ENCODE data around the gene TTC34.

TTC34 gene, protein sequence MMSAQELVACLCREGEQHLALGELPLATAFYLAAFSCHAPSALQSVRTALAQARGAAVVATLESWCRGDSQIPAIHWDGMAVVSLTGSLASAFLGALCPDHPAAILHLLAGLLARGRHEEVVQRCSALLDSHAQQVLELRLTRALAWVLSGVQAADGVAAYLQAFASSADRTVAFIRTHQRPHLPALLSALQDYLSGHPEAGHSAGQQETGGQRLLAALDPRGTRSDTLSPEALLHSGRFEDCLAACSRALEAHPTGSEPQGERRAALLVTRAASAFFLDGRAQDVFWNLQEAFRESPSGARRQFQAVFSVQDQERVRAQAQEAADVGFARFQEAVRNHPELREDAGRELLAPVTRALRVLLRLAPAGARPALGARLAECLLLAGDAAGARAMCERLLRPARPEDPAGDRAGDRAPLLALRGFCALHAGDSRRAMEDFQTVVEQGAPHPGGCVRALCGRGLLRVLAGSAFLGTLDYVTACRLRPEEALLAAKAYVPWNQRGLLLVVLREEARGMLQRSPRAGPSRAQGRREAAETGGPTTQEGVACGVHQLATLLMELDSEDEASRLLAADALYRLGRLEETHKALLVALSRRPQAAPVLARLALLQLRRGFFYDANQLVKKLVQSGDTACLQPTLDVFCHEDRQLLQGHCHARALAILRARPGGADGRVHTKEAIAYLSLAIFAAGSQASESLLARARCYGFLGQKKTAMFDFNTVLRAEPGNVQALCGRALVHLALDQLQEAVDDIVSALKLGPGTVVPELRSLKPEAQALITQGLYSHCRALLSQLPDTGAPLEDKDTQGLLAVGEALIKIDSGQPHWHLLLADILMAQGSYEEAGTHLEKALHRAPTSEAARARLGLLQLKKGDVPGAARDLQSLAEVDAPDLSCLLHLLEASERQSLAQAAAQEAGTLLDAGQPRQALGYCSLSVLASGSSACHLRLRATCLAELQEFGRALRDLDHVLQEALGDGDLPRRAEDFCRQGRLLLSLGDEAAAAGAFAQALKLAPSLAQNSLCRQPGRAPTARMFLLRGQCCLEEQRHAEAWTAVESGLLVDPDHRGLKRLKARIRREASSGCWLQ

DNA sequence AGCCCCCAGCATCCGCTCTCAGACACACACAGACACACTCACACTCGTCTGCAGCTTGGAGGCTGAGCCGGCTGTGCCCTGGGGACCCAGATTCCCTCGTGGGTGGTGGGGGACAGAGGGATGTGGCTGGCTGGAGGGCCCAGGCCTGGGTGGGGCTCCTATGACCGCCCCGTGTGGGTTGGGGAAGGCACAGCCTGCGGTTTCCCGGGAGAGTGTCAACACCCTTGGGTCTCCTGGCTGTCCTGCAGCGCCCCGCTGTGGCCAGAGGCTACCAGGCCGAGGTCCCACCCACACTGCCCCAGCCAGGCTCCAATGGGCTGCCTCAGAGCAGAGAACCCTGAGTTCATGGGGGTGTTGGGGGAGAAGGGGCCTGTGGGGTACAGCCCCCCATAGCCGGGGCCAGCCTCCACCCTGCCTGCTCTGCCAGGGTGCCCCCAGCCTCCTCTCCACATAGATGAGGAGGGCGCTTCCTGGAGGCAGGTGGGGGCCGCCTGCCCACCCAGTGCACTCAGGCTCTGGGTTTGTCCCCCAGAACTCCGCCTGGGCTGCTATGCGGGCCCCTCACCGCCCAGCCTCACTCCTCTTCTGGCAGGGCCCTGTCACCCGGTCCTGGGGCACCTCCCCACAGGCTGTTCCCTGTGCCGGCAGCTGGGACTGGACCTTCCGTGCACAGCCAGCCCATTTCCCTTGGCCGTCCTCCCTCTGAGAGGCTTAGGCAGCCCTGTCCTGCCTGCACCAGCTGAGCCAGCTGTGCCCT lies at the start of gene TTC34:
TTC34 (minus strand) TSS at position 159 of the 757 bp plus-strand sequence. CDS start 866 bp downstream, outside the sequence.
- peak; percentile 41 to 49 for DNase-seq

GRCh38 chr1:2850502-2850901 lies 49.0 kb upstream of the TTC34 start:
- DNase-seq, result no peak

DNA sequence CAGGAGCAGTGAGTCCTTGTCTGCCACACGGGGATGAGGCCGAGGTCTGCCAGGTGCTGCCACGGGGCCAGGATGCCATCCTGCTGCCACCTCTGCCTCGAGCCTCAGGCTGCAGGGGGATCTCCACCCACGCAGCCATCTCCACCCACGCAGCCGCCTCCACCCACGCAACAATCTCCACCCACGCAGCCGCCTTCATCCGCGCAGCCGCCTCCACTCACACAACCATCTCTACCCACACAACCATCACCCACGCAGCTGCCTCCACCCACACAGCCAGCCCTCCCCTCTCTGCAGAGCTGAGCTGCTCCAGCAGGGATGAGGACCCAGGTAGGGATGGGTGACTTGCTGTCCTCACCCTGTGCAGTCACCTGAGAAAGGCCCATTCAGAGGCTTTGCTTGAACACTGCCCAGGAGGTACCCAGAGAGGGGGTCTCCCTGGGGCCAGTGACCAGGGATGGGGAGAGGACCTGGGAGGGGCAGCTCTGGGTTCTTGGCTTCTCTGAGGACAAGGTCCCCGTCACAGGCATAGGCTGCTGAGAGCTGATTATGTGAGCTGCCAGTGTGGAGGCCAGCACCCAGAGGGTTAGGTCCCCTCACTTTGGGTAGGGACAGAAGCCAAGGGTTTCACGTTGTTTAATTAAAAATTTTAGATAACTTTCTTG lies 46.6 kb upstream of the TTC34 start:
- no peak for DNase-seq

GRCh38 chr1:2847086-2847985 lies 45.8 kb upstream of the TTC34 start:
- DNase-seq, result no peak

DNA sequence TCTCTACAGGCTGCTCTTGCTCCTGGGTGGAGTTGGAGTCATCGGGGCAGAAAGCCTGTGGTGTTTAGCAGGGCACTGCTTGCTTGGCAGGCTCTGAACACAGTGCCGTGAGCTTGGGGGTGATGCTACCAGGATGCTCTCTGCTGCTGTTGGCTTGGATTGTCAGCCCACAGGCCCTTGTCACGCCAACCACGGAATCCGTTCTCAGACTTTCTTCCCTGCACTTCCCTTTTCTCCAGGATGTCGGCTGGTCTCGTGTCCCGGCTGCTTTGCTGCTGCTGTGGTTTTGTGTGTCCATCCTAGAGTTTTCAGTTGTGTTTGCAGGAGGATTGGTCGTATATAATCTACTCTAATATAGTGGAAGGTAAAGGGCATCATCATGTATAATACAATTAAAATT lies 44.4 kb upstream of the TTC34 start:
- DNase-seq, result no peak

DNA sequence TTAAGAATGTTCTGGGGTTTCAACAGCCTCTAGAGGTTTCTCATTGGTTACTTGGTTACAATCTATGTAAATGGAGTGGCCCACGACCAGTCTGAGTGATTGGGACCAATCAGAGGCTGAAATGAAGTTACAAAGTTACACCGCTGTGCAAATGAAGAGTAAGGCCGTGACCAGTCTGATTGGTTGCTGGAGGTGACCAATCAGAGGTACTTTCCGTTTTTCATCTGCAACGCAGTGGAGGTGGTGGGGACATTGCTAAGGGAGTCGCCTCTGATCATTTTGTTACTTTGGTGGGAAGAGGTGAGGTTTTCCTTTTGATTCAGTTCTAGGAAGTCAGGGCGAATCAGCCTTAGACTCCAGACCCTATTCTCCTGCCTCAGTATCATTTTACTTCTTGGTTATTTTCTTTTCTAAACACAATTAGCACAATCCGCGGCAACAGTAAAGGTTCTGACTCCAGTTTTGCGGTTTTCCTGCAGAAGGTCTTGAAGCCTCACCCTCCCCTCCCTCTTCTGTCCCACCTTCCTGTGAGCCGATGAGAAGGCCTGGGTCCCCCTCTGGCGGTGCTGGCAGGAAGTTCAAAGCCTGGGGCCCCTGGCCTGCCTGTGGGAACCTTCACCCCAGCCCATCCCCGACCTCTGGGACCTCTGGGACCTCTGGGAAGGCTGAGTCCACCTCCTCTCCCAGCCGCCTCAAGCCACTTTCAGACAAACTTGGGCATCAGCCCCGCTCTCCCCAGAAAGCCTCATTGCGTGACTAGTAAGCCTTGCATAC lies 38.7 kb upstream of the TTC34 start:
- DNase-seq, result peak; percentile 73 to 74

GRCh38 chr1:2837823-2838222 lies 36.3 kb upstream of the TTC34 start:
- no peak for DNase-seq

GRCh38 chr1:2837316-2837715 lies 35.8 kb upstream of the TTC34 start:
- no peak for DNase-seq

DNA sequence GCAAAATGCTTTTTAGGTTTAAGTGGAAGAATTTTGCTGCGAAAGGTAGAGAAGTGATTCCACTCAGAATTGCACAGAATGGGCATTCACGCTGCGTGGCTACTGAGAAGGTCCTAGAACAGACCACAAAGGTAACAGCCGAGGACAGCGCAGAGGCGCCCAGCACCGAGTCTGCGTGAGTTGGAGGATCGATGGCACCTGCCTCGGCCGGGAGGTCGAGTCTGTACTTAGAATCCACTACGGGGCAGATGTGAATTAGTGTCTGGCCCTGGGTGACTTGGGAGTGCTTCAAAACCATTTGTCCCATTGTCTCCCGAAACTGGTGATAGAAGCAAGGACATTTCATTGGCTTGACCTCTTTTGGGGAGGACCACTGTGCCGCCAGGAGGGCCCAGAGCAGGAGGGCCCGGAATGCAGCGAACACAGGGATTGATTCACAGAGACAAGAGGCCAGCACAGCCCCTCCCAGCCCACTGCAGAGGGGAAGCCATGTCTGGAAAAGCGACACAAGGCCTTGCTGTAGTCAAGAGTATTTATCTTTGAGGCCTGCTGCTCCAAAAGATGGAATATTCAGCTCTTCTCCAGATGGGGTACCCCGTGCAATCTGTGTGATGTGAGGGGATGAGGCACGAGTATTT lies 35.0 kb upstream of the TTC34 start:
- DNase-seq, result no peak

DNA sequence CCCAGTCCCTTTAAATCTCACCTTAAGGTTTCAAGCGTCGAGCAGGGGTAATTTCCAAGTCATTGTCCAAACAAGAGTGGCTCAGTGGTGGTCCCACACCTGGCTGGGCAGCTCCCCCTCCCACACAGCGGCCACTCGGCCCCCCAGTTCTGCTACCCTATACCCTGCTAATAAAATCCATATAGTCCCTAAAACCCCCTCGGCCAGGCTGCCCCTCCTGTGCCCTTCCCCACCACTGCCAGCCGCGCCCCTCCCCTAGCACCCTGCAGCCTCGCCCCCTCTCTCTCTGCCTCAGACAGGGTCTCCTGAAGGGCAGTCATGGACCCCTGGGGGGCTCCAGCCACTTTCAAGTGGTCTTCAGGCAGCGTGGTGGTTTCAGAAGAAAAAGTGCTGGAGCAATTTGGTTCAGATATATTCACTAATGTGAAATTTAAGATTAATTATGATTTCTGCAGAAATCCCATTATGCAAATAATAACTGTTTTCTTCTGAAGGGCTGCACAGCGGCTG lies 34.2 kb upstream of the TTC34 start:
- no peak for DNase-seq

DNA sequence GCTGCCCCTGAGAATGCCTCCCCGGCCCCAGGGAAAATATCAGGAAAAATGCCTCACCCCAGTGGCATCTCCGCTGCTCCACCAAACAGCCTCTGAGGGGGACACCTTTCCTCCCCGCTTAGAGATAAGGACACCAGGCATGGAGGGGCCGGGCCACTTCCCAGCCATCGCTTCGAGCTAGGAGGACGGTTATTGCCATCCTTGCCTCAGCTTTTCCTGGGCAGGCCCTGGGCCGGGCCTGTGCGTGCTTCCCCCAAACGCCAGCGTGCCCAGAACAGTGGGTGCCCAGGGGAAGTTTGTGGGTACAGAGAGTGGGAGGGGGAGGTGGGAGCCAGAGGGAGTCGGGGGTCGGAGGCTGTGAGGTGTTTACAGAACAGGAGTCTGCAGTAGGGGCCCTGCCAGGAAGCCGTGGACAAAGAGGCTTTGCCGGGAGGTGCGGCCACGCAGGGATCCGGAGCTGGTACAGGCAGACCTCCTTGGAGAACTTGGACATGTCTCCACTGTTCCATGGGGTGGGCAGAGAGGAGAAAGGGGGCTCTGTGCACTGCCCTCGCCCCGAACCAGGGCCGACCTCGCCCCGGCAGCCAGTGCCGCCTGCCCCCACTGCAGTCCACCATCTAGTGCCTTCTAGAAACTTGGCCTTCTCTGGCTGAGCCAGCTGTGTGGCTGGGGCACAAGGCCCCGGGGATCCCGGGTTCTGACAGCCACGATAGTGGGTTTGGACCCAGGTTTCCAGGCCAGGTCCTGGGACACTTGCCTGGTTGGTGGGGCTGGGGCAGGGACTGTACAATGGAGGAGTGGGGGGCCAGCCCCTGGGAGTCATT lies 33.5 kb upstream of the TTC34 start:
- DNase-seq, result no peak

DNA sequence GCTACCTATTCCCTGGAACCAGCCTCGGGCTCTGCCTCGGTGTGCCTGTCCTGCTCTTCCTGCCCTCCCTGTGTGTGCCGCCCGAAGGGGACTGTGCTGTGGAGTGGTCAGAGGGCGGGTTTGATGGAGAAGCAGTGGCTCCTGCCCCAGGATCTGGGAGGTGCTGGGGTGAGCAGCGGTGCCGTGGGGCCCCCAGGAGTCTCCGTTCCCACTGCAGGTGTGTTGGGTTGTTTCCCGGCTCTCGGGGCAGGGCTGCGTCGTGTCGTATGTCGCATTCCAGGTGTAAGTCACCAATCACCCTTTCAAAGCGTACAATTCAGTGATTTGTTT lies 32.6 kb upstream of the TTC34 start:
- no peak for DNase-seq

DNA sequence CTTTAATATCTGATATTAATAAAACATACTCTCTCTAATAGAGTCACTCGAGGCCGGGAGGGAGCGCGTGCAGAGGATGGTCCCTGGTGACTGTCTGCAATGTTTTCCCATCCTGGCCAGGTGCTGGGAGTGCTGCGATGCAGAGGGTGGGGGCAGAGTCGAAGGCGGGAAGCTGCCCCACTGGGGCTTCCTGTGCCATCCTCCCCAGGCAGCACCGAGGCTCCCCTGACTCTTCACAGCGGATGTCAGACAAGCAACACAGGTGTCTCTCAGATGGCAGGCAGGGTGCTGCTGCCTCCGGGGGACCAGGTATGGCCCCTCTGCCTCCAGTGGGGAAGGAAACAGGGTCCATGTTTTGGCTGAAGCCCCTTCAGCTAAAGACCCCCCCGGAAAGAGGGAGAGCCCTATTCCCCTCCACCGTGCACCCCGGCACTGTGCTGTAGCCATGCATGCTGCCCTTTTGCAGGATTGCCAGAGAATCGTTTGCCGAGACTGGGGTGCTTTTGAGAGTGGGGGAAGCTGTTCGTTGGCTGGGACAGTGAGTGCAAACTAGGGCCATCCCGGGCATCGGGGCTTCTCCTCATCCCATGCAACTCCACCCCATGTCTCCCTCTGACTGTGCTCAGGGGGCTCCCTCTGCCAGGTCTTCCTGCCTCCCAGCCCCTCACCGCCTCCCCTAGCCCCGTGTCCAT lies 32.1 kb upstream of the TTC34 start:
- no peak for DNase-seq

DNA sequence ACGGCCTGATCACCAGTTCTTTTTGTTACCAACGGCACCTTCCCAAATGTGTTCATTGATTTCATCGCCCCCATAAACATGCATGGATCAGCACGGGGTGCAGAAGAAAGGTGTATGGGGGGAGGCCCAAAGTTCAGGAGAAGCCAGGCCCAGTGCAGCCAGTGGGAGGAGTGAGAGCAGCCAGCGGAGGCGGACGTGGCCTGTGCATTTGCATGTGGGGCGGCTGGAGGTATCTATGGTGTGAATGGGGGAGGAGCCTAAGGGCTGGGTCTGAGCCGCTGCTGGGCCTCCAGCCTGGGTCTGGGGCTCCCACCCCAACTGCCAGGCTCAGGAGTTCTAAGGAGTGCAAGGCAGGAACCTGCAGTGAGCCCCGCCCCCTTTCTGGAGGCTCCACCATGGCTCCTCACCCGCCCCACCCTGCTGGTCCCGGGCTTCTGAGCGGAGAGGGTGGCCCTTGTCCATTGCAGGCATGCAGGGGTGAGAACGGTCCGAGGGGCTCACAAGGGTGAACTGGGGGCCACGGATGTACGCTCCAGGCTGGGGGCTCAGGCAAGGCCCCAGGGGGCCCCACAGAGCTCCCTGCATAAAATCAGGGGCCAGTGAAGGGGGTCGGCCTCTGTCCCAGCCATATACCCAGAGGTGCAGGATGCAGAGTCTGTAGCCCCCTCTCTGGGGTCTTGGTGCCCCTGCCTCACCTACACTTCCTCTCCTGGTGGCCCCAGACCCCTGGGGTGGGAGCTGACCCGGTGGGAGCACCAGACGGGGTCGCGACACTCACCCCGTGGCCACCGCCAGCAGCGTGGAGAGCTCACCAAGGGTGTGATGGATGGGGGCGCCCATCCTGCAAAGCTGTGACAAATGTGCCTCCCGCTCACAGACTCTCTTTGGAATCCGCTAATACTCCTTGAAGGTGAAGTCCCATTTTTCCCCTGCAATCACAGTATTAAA lies 31.3 kb upstream of the TTC34 start:
- DNase-seq, result no peak

DNA sequence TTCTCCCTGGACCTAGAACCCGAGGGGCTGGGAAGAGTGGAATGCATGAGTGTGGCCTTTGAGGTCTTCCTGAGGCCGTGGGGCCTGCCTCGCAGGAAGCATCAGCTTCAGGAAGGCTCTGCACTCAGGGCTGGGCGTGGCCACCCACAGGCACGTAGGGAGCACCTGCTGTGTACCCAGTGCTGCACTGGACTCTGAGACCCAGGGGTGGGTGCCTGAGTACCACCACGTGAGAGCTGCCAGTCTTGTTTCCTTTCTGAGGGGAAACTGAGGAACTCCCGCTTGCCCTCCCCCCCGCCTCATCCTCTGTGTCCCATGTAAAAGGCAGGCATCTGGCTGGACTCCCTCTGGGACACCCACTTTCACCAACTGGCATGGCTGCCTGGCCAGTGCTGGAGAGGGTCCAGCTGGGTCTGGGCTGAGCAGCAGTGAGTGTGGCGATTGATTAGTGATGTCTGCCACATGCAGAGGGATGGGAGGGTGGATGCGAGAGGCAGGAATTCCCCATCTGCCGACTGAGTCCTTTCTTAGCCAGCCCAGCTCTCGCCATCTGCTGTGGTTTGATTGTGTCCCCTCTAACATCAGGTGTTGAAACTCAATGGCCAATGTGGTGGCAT lies 30.2 kb upstream of the TTC34 start:
- DNase-seq, result no peak

- no peak for DNase-seq
Observed at GRCh38 chr1:2830761-2831425, 29.4 kb upstream of the TTC34 start.
